ENCODE measurements around the gene TECTB.

TECTB gene

GRCh38 chr10:112330162-112330561, 47.0 kb downstream of the TECTB start:
- CTCF ChIA-PET: interaction anchor here (0.6 to 2.5 kb wide), 2 partner anchors 13 to 15 kb away, joined by 3 to 5 read pairs; no protein-coding TSS in a partner anchor
- POLR2A ChIA-PET: no interaction called here
- Histone ChIP-seq H3K27ac (ENCODE audit: extremely low read depth, low read depth, low read length) (no peak overlapping the region), H3K4me3 (ENCODE audit: low read depth, low read length) (no peak overlapping the region), H3K9me3 (ENCODE audit: control insufficient read depth, insufficient read depth, low read depth, low read length) (no peaks in the 10 kb centered on the region), H3K36me3 (ENCODE audit: control insufficient read depth in 2 of 2, insufficient read depth in 1 of 2, low read length in 2 of 2) (no peaks in the 10 kb centered on the region), H3K4me1 (ENCODE audit: control insufficient read depth, insufficient read depth, low read length) (no peaks in the 10 kb centered on the region)
- TF ChIP-seq HOXD13 (CRISPR knock-in tag; IDR thresholded peaks at IDR 0.05; ENCODE audit: borderline replicate concordance) (no peak), ZNF837 (tag by site-specific recombination; IDR thresholded peaks at IDR 0.05) (no peak), ZNF155 (tag by site-specific recombination; IDR thresholded peaks at IDR 0.05) (no peak), ZNF335 (tag by site-specific recombination; conservative IDR thresholded peaks at IDR 0.05) (no peak), ZBTB44 (tag by site-specific recombination; IDR thresholded peaks at IDR 0.05) (no peak), ZNF473 (tag by site-specific recombination; IDR thresholded peaks at IDR 0.05) (no peak), ZSCAN30 (tag by site-specific recombination; IDR thresholded peaks at IDR 0.05) (no peak), ZNF354C (tag by site-specific recombination; IDR thresholded peaks at IDR 0.05; ENCODE audit: borderline replicate concordance, low read depth) (no peak), ZNF202 (tag by site-specific recombination; IDR thresholded peaks at IDR 0.05; ENCODE audit: borderline replicate concordance) (no peak), YY1 (tag by site-specific recombination; IDR thresholded peaks at IDR 0.05) (no peak), ZNF423 (tag by site-specific recombination; IDR thresholded peaks at IDR 0.05) (no peak), ZNF324 (tag by site-specific recombination; IDR thresholded peaks at IDR 0.05) (no peak), ZNF561 (tag by site-specific recombination; IDR thresholded peaks at IDR 0.05; ENCODE audit: borderline replicate concordance) (no peak)

GRCh38 chr10:112330607-112331160, 47.5 kb downstream of the TECTB start:
- Histone ChIP-seq H3K9me3 (ENCODE audit: control insufficient read depth, insufficient read depth, low read depth, low read length) (no peaks in the 10 kb centered on the region), H3K36me3 (ENCODE audit: control insufficient read depth in 2 of 2, insufficient read depth in 1 of 2, low read length in 2 of 2) (no peaks in the 10 kb centered on the region), H3K4me3 (ENCODE audit: low read depth, low read length) (no peak overlapping the region), H3K27ac (ENCODE audit: extremely low read depth, low read depth, low read length) (no peak overlapping the region), H3K4me1 (ENCODE audit: control insufficient read depth, insufficient read depth, low read length) (no peaks in the 10 kb centered on the region)
- POLR2A ChIA-PET: no interaction called here
- CTCF ChIA-PET: interaction anchor here (0.6 to 2.5 kb wide), 2 partner anchors 13 to 16 kb away, joined by 3 to 5 read pairs; no protein-coding TSS in a partner anchor
- TF ChIP-seq ZNF362 (tag by site-specific recombination; IDR thresholded peaks at IDR 0.05): no peak
- no peak for TF ChIP-seq ZNF513 (tag by site-specific recombination; IDR thresholded peaks at IDR 0.05)
- TF ChIP-seq ZSCAN16 (tag by site-specific recombination; IDR thresholded peaks at IDR 0.05): no peak
- no peak for TF ChIP-seq ZNF654 (tag by site-specific recombination; IDR thresholded peaks at IDR 0.05; ENCODE audit: low read depth)
- TF ChIP-seq ZBTB49 (tag by site-specific recombination; IDR thresholded peaks at IDR 0.05; ENCODE audit: low read depth): no peak
- TF ChIP-seq ZNF791 (tag by site-specific recombination; IDR thresholded peaks at IDR 0.05): no peak
- TF ChIP-seq ZNF18 (tag by site-specific recombination; IDR thresholded peaks at IDR 0.05): no peak
- no peak for TF ChIP-seq REPIN1 (tag by site-specific recombination; IDR thresholded peaks at IDR 0.05; ENCODE audit: low read depth)
- TF ChIP-seq HOXA7 (CRISPR knock-in tag; IDR thresholded peaks at IDR 0.05; ENCODE audit: borderline replicate concordance): no peak
- TF ChIP-seq ZNF658 (tag by site-specific recombination; IDR thresholded peaks at IDR 0.05): no peak
- TF ChIP-seq ZNF677 (tag by site-specific recombination; IDR thresholded peaks at IDR 0.05): no peak
- no peak for TF ChIP-seq ZBTB17 (tag by site-specific recombination; IDR thresholded peaks at IDR 0.05)
- TF ChIP-seq ZFP37 (tag by site-specific recombination; IDR thresholded peaks at IDR 0.05): no peak
- no peak for TF ChIP-seq ZNF621 (tag by site-specific recombination; IDR thresholded peaks at IDR 0.05)
- TF ChIP-seq ZIC2 (tag by site-specific recombination; IDR thresholded peaks at IDR 0.05): no peak
- no peak for TF ChIP-seq ZNF76 (tag by site-specific recombination; IDR thresholded peaks at IDR 0.05; ENCODE audit: borderline replicate concordance, low read depth)
- no peak for TF ChIP-seq ZNF202 (tag by site-specific recombination; IDR thresholded peaks at IDR 0.05; ENCODE audit: borderline replicate concordance)

Measured in HEK293 (cell line).